Right cardiac atrium (tissue), 5 donors: ENCODE data around the gene NPIPB4. TPM values are rescaled to one million over a fixed set of nuclear protein-coding genes. Genes with fewer than 3 reads are reported as not detected.
"Not testable (repeated sequence)": the region's sequence is repeated elsewhere in the genome, so short reads cannot be mapped to it uniquely, and the experiment has no call there.

Source experiments
- ATAC-seq, 2 donors: fragments of 200-7000 bp; cut with Tn5 transposase; one replicate each; pipeline versions ENCODE4 v1.8.0 to v1.9.1; 2020; ENCODE audit warnings: moderate library complexity in 2 of 2, mild to moderate bottlenecking in 1 of 2
- DNase-seq, 3 donors: peaks; one replicate each; pipeline ENCODE4 v3.0.0-alpha.2; 2020
- H3K27ac ChIP-seq: one replicate; pipeline ENCODE4 v1.5.1; 2013; ENCODE audit warnings: mild to moderate bottlenecking, low read length, control low read depth, moderate library complexity
- H3K27me3 ChIP-seq: one replicate; pipeline ENCODE4 v1.6.1; 2013; ENCODE audit not compliant: control insufficient read depth, insufficient read depth
- H3K4me1 ChIP-seq: one replicate; pipeline ENCODE4 v1.6.1; 2013; ENCODE audit warnings: low read length; ENCODE audit not compliant: control insufficient read depth, insufficient read depth
- H3K4me3 ChIP-seq: one replicate; pipeline ENCODE4 v1.5.1; 2013; ENCODE audit warnings: low read length, control low read depth
- H3K9me3 ChIP-seq: one replicate; pipeline ENCODE4 v1.6.1; 2013; ENCODE audit warnings: low read length; ENCODE audit not compliant: control insufficient read depth
- WGBS: extraction: QIAGEN DNeasy Blood & Tissue Kit; methylation state at CpG from one replicate; pipeline ENCODE4 v1.1.7; 2013; 5-methylcytosine and 5-hydroxymethylcytosine counted together
- intact Hi-C, 4 donors: fragments of 100-400 bp; cut with DNase I; formaldehyde crosslinking; loops; one replicate each; pipeline versions ENCODE4 v1.11.0 to v1.14.0; 2022 to 2023
- polyA plus RNA-seq: library from polyadenylated mRNA; stranded (reverse); fragments of 200-250 nt; gene quantifications from one replicate; pipeline ENCODE4 v1.2.3, GENCODE V29; 2013
- total RNA-seq, 4 donors: library from RNA; stranded (reverse); fragmentation: NEBNext Ultra II Directional; extraction: Animal tissue kit (Norgen Biotek cat#: 25700); gene quantifications; one replicate each; pipeline ENCODE4 v1.2.1, GENCODE V29; 2021
- donor health status: healthy with polysubstance abuse.
- donor health status: DM: no; HTN: yes; CAD: no.
- donor health status: DM: no; HTN: no; CAD: no.
- donor health status: DM: no; HTN: yes; CAD: no; lungs with severe emphysema.
- donor health status: DM: yes; HTN: yes; CAD: no.

The NPIPB4 gene
- total and polyA plus RNA-seq, 5 donors: 9.4 to 47.6 (median 38.5) TPM

DNA sequence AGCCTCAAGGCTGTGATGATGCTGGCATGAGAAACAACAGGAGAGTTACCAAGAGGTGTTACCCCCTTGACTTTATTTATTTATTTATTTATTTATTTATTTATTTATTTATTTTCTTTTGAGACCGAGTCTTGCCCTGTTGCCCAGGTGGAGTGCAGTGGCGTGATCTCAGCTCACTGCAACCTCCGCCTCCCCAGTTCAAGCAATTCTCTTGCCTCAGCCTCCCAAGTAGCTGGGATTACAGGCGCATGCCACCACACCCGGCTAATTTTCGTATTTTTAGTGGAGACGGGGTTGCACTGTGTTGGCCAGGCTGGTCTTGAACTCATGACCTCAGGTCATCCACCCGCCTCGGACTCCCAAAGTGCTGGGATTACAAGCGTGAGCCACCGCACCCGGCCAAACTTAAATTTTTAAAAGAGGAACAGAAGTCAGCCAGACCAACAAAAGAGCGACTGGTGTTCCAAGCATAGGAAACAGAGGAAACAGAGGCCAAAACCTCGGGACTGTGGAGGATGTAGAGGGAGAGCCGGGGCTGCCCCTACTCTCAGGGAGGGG, 36.6 kb downstream of the NPIPB4 start:
- H3K4me1 ChIP-seq, intact Hi-C loops, ATAC-seq, H3K27me3 ChIP-seq, H3K9me3 ChIP-seq: not testable (repeated sequence)
- Histone ChIP-seq H3K27ac (peak overlapping the region; percentile 71), H3K4me3 (peak overlapping the region; percentile 42)
- peak in 1 of 3 donors; percentile 56 for DNase-seq
- 76% methylated on average over 15 of the region's 15 CpGs for WGBS

DNA sequence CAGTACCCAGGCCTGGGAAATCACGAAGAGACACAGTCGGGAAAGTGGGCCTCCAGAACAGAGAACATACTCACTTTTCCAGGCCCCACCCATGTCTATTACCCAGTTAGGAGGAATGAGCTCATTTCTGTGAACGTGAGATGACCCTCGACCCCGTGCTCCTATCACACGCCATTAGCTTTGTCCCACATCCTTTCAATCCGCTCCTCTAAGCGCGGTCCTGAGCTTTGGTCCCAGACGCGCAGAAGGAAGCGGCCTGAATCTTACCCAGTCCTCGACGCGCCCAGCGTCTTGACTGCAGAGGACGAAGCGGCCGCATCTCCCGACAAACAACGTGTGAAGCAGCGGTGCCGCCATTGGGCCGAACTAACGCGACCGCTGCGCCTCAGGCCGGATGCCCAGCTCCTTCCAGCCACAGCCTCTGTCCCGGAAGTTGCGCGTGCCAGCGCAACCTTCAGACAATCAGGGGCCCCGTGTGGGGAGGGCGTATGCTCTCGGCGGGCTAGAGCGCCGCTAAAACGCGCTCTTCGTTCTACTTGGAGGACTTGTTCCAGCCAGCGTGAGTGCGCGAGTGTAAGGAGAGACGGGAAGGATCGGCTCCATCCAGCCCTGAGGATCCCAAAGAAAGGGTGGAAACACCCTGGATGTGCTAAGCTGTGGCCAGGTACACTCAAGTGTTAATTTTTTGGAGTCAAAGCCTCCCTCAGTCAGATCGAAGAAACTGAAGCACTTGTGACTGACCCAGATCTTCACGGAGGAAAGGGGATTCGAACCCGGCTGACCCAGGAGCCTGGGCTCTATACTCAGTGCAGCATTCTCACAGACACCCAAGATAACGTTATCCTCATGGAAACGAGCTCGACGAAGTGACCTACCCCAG, 37.3 kb downstream of the NPIPB4 start:
- peak; percentile 87 to 92 (median 92) for DNase-seq
- ATAC-seq: peak; percentile 98
- WGBS: 2% methylated on average over 55 of the region's 55 CpGs
- peak overlapping the region; percentile 71 for H3K27ac ChIP-seq
- H3K27me3 ChIP-seq, H3K4me1 ChIP-seq, intact Hi-C loops, H3K9me3 ChIP-seq: not testable (repeated sequence)
- H3K4me3 ChIP-seq: peak overlapping the region; percentile 42

DNA sequence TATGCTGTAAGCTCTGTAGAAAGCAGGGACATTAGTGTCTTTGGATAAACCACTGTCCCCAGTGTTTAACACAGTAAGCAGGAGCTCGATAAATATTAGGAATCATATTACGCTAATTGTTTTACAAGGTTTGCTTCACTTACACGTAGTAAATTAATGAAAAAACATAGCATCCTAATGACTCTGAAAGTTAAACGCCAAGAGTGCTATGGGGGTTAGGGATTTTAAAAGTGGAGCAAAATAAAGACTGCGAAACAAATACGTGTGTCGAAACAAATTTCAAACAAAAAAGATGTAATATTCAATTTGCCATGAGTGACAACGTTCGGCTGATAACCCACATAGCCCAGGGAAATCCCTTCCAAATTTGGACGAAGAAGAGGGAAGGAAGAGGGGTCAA, 37.9 kb downstream of the NPIPB4 start:
- Histone ChIP-seq H3K4me3 (peak overlapping the region; percentile 42), H3K27ac (peak overlapping the region; percentile 37)
- H3K4me1 ChIP-seq, DNase-seq, H3K27me3 ChIP-seq, intact Hi-C loops, ATAC-seq, H3K9me3 ChIP-seq: not testable (repeated sequence)
- WGBS: 32% methylated on average over 10 of the region's 10 CpGs

DNA sequence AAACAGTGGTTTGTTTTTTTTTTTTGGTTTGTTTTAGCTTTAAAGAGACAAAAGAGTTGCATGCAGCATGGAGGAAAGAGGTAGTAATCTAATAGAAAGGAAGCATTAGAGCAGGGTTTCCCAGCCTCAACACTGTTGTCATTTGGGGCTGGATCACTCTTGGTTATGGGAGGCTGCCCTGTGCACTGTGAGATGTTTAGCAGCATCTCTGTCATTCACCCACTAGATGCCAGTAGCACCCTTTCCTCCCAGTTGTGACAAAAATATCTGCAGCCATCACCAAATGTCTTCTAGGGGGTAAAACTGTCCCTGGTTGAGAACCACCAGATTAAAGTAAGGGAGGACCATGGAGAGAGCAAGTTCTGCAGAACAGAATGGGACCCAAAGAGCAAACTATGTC, 40.5 kb downstream of the NPIPB4 start:
- H3K27me3 ChIP-seq, H3K9me3 ChIP-seq, intact Hi-C loops, H3K27ac ChIP-seq, ATAC-seq, H3K4me3 ChIP-seq, H3K4me1 ChIP-seq, DNase-seq: not testable (repeated sequence)

DNA sequence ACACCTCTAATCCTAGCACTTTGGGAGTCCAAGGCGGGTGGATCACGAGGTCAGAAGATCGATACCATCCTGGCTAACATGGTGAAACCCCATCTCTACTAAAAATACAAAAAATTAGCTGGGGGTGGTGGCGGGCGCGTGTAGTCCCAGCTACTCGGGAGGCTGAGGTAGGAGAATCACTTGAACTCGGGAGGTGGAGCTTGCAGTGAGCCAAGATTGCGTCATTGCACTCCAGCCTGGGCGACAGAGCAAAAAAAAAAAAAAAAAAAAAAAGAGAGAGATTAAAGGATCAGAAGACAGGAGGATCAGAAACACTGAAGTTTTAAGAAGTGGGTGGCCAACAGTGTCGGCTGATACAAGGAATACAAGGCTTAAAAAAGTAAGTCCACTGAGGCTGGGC, 41.9 kb downstream of the NPIPB4 start:
- WGBS: 84% methylated on average over 10 of the region's 11 CpGs
- ATAC-seq, H3K9me3 ChIP-seq, H3K27ac ChIP-seq, H3K27me3 ChIP-seq, H3K4me1 ChIP-seq, H3K4me3 ChIP-seq, intact Hi-C loops: not testable (repeated sequence)
- peak in 2 of 3 donors; percentile 27 to 52 for DNase-seq

DNA sequence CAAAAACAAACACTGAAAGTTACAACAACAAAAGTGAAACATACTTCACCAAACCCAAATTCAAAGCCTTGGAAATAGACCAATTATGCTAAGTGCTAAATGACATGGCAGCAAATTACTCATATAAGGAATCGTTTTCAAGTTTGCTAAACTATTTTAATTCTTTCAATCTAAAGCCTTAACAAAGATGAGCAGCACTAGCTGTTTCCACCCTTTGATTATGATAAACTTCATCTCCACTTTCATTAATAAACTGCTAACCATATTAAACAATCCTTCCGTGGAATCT, 55.2 kb downstream of the NPIPB4 start:
- intact Hi-C loops: not testable (repeated sequence)

DNA sequence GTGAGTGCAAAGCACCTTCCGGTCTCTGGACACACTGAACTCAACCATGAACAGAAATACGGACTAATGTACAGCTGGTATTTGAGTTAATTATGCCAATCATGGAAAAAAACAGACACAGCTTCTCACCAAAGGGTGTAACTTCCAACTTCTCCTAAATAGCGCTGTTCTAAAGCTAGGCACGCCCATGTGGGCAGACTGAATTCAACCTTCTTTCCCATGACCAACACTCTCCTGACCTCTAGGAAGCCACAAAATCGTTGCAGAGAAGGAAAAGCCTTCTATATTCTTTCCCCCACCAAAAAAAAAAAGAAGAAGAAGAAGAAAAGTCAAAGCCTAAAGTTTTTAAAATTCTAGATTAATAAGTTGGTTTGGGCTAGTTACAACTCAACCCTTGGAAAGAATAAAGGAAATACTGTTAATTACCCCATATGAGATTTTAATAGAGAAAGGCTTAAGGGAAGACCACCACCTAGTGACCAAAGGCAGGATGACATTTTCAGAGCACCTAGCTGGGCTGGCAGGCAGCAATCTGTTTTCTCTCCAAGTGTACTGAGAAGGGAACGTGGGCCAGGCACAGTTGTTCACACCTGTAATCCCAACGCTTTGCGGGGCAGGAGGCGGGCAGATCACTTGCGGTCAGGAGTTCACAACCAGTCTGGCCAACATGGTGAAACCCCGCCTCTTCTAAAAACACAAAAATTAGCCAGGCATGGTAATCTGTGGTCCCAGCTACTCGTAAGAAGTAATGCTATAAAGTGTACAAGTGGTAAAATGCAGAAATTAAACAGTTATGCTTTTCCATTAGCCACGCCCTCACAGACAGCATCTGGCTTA, 55.8 kb downstream of the NPIPB4 start:
- intact Hi-C loops, H3K4me3 ChIP-seq, H3K27ac ChIP-seq, H3K9me3 ChIP-seq, H3K27me3 ChIP-seq, H3K4me1 ChIP-seq: not testable (repeated sequence)
- 58% methylated on average over 11 of the region's 13 CpGs for WGBS
- ATAC-seq: peak; percentile 73 to 79
- peak in 1 of 3 donors; percentile 32 for DNase-seq

More for the DNA sequence above, 55.2 kb downstream of the NPIPB4 start:
- not testable (repeated sequence) for H3K4me3 ChIP-seq, ATAC-seq, H3K9me3 ChIP-seq, DNase-seq, H3K27ac ChIP-seq, H3K27me3 ChIP-seq, H3K4me1 ChIP-seq
- 81% methylated on average over 2 of the region's 2 CpGs for WGBS

DNA sequence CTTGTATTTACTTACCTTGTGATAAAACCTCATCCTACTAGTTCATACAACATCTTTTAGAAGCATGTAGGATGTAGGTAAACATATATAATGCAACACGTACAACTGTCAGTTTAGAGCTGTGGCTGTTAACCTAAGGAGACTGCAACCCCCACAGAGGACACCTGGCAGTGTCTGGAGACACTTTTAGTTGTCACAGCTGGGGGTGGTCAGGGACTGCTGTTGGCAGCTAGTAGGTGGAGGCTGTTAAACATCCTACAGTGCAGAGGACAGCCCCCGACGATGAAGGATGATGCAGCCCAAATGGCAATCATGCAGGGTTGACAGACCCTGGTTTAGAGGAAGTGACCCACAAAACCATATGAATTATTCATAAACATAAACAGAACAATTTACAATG, 59.0 kb downstream of the NPIPB4 start:
- ATAC-seq, H3K9me3 ChIP-seq, H3K4me3 ChIP-seq, H3K27ac ChIP-seq, intact Hi-C loops, DNase-seq, H3K27me3 ChIP-seq, H3K4me1 ChIP-seq: not testable (repeated sequence)
- no CpG with 5 or more reads among the region's 3 CpGs for WGBS

DNA sequence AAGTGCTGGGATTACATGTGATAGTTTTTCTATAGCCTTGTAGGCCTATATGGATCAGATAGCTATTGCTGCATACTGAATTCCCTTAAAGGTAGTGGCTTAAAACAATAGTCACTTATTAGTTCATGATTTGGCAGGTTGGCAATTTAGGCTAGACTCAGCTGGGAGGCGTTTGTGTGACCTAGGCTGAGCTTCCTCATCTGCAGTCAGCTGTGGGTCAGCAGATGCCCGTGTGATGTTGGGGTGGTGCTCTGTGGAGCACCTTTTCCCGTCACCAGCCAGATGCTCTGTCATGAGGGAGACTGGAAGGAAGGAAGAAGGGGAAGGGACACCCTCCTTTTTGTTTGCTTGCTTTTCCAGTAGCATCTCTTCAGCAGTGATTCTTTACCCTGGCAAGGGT, 64.2 kb downstream of the NPIPB4 start:
- DNase-seq, intact Hi-C loops, H3K27me3 ChIP-seq, H3K27ac ChIP-seq, H3K4me3 ChIP-seq, H3K4me1 ChIP-seq, H3K9me3 ChIP-seq: not testable (repeated sequence)
- ATAC-seq: peak in 1 of 2 donors; percentile 25
- 51% methylated on average over 2 of the region's 3 CpGs for WGBS

DNA sequence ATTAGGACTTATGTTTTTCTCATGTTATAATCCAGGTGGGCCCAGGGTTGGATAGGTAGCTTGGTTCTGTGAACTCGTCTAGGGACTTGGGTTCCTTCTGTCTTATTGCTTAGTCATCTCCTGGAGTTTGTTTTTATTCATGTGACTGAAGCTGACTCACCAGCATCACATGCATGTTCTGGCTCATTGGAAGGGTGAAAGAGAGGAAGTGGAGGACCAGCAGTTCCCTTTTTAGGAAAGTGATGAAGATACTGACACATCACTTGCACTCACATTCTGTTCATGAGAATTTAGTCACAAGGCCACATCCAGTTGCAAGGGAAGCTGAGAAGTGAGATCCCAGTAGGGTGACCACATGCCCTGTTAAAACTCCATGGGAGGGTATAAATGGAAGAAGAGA, 67.0 kb downstream of the NPIPB4 start:
- ATAC-seq: peak; percentile 63 to 77
- H3K4me3 ChIP-seq, intact Hi-C loops, DNase-seq, H3K9me3 ChIP-seq, H3K4me1 ChIP-seq, H3K27ac ChIP-seq, H3K27me3 ChIP-seq: not testable (repeated sequence)
- 26% methylated on average over 1 of the region's 1 CpG for WGBS
